ENCODE measurements around the gene SAG. TPM values are rescaled to one million over a fixed set of nuclear protein-coding genes. Genes with fewer than 3 reads are reported as not detected.
"Not testable (repeated sequence)": the region's sequence is repeated elsewhere in the genome, so short reads cannot be mapped to it uniquely, and the experiment has no call there.

SAG gene
- total and polyA plus RNA-seq, 7 donors, result not detected

DNA sequence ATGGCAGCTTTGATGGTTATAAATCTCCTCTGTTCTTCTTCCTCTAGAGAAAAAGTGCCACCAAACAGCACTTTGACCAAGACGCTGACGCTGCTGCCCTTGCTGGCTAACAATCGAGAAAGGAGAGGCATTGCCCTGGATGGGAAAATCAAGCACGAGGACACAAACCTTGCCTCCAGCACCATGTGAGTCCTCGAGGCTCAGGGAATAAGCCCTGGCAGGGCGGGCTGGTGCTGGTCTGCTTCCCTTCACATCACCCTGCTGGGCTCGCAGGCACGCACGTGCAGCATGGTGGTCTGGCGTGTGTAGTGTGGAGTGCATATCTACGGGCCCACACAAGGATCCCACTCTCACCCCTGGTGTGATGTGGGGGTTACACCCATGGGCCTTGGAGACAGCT is 27.3 kb downstream of the SAG start:
- Histone ChIP-seq H3K27me3 (ENCODE audit: insufficient read depth in 3 of 3, low read length in 2 of 3) (no peaks in the 10 kb centered on the region), H3K4me3 (no peak overlapping the region), H3K36me3 (ENCODE audit: insufficient read depth in 1 of 2, low read depth in 1 of 2) (no peaks in the 10 kb centered on the region), H3K27ac (no peak overlapping the region), H3K9me3 (no peaks in the 10 kb centered on the region), H3K4me1 (no peaks in the 10 kb centered on the region)
- TF ChIP-seq, protein P1, sequence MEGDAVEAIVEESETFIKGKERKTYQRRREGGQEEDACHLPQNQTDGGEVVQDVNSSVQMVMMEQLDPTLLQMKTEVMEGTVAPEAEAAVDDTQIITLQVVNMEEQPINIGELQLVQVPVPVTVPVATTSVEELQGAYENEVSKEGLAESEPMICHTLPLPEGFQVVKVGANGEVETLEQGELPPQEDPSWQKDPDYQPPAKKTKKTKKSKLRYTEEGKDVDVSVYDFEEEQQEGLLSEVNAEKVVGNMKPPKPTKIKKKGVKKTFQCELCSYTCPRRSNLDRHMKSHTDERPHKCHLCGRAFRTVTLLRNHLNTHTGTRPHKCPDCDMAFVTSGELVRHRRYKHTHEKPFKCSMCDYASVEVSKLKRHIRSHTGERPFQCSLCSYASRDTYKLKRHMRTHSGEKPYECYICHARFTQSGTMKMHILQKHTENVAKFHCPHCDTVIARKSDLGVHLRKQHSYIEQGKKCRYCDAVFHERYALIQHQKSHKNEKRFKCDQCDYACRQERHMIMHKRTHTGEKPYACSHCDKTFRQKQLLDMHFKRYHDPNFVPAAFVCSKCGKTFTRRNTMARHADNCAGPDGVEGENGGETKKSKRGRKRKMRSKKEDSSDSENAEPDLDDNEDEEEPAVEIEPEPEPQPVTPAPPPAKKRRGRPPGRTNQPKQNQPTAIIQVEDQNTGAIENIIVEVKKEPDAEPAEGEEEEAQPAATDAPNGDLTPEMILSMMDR (IDR thresholded peaks at IDR 0.05), result no peak
- intact Hi-C loops (cut with DNase I), result no loop called here
- ATAC-seq, result no peak
- WGBS, 3 donors, result 92 to 94% (median 93%) methylated on average over 11 of the region's 11 CpGs
- DNase-seq, result no peak

- WGBS, 3 donors, result 92 to 94% (median 93%) methylated on average over 13 of the region's 13 CpGs
- not testable (repeated sequence) for ATAC-seq
Observed at GRCh38 chr2:233336091-233336490, 28.5 kb downstream of the SAG start.

DNA sequence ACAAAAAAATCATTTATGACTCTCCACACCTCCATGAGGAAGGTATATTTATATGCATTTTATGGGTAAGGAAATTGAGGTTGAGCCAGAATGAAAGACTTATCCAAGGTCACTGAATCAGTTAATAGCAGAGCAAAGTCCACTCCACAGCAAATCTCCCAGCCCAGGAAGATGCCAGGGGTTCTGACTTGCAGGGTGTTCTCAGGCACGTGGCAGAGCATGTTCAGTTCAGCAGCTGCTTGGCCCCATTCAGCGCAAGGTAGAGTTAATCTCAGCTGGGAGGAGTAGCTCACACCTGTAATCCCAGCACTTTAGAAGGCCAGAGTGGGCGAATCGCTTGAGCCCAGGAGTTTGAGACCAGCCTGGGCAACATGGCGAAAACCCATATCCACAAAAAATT is 28.9 kb downstream of the SAG start:
- DNase-seq, result no peak
- no peak overlapping the region for H3K27ac ChIP-seq
- TF ChIP-seq, protein P1 (IDR thresholded peaks at IDR 0.05), result no peak
- H3K4me1 ChIP-seq, result no peaks in the 10 kb centered on the region
- no peaks in the 10 kb centered on the region for H3K36me3 ChIP-seq (ENCODE audit: insufficient read depth in 1 of 2, low read depth in 1 of 2)
- no peak overlapping the region for H3K4me3 ChIP-seq
- intact Hi-C loops (cut with DNase I), result no loop called here
- 83 to 93% (median 87%) methylated on average over 5 of the region's 5 CpGs for WGBS, 3 donors
- no peak for ATAC-seq
- no peaks in the 10 kb centered on the region for H3K27me3 ChIP-seq (ENCODE audit: insufficient read depth in 3 of 3, low read length in 2 of 3)
- no peaks in the 10 kb centered on the region for H3K9me3 ChIP-seq

More at GRCh38 chr2:233336091-233336490, 28.5 kb downstream of the SAG start:
- H3K36me3 ChIP-seq (ENCODE audit: insufficient read depth in 1 of 2, low read depth in 1 of 2); DNase-seq; H3K4me3 ChIP-seq; H3K27ac ChIP-seq; H3K9me3 ChIP-seq; H3K4me1 ChIP-seq; H3K27me3 ChIP-seq (ENCODE audit: insufficient read depth in 3 of 3, low read length in 2 of 3); intact Hi-C loops (cut with DNase I): not testable (repeated sequence)

GRCh38 chr2:233338046-233338445 is 30.4 kb downstream of the SAG start:
- H3K4me1 ChIP-seq, result no peaks in the 10 kb centered on the region
- no peak overlapping the region for H3K27ac ChIP-seq
- H3K36me3 ChIP-seq (ENCODE audit: insufficient read depth in 1 of 2, low read depth in 1 of 2), result no peaks in the 10 kb centered on the region
- ATAC-seq (no peak), DNase-seq (no peak)
- 32 to 49% (median 42%) methylated on average over 5 of the region's 5 CpGs for WGBS, 3 donors
- H3K27me3 ChIP-seq (ENCODE audit: insufficient read depth in 3 of 3, low read length in 2 of 3), result no peaks in the 10 kb centered on the region
- TF ChIP-seq, protein P1 (IDR thresholded peaks at IDR 0.05), result no peak
- intact Hi-C loops (cut with DNase I), result no loop called here
- no peak overlapping the region for H3K4me3 ChIP-seq
- no peaks in the 10 kb centered on the region for H3K9me3 ChIP-seq

DNA sequence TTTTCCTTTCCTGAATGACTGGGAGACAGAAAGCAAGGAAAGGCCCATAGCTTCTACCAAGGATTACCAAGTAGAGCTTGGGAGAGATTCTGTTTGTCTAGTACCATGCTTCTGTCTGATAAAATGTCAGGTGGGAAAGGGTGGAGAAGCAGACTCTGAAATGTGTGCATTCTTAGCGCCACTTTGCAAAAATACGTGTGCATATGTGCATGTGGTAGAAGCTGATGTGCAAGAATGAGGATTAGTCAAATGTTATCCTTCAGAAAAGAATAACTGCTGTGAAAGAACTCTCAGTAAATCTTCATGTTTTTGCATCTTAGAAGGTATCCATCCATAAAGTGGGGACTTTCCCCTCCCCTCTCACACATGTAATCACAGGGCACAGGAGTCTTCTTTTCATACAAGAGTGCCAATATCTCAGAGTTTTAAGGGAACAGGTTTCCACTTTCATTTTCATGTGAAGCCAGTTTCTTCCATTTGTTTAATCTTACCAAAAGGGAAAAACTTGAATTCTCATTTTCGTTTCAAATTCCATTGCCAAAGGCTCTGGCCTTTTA is 31.3 kb downstream of the SAG start:
- 89 to 92% (median 91%) methylated on average over 3 of the region's 3 CpGs for WGBS, 3 donors
- no peak for ATAC-seq

More for the DNA sequence above, 31.3 kb downstream of the SAG start:
- DNase-seq, result no peak
- Histone ChIP-seq H3K9me3 (no peaks in the 10 kb centered on the region), H3K36me3 (ENCODE audit: insufficient read depth in 1 of 2, low read depth in 1 of 2) (no peaks in the 10 kb centered on the region), H3K4me1 (no peaks in the 10 kb centered on the region), H3K27me3 (ENCODE audit: insufficient read depth in 3 of 3, low read length in 2 of 3) (no peaks in the 10 kb centered on the region), H3K4me3 (no peak overlapping the region), H3K27ac (no peak overlapping the region)
- intact Hi-C loops (cut with DNase I), result no loop called here
- TF ChIP-seq, protein P1 (IDR thresholded peaks at IDR 0.05), result no peak

All from psoas muscle (tissue), 8 donors.